Measurements from ENCODE around the gene IFNE.
"Not testable (repeated sequence)": the region's sequence is repeated elsewhere in the genome, so short reads cannot be mapped to it uniquely, and the experiment has no call there.

IFNE gene

GRCh38 chr9:21461377-21461776 lies 20.7 kb downstream of the IFNE start:
- TF ChIP-seq ZNF384 (IDR thresholded peaks at IDR 0.05) (no peak), TARDBP (IDR thresholded peaks at IDR 0.05) (no peak), SP1 (IDR thresholded peaks at IDR 0.05) (no peak), HDGF (IDR thresholded peaks at IDR 0.05; ENCODE audit: borderline replicate concordance) (no peak), FOXM1 (IDR thresholded peaks at IDR 0.05; ENCODE audit: borderline replicate concordance) (no peak), ELF4 (IDR thresholded peaks at IDR 0.05) (no peak), NFRKB (IDR thresholded peaks at IDR 0.05) (no peak), FOXA1 (IDR thresholded peaks at IDR 0.05) (no peak), BHLHE40 (IDR thresholded peaks at IDR 0.05; ENCODE audit: borderline replicate concordance) (no peak), LEF1 (IDR thresholded peaks at IDR 0.05; ENCODE audit: borderline replicate concordance) (no peak), CTBP1 (IDR thresholded peaks at IDR 0.05; ENCODE audit: borderline replicate concordance) (no peak), PKNOX1 (IDR thresholded peaks at IDR 0.05) (no peak), FOXK2 (IDR thresholded peaks at IDR 0.05) (no peak), ARNT (IDR thresholded peaks at IDR 0.05) (no peak), SUZ12 (IDR thresholded peaks at IDR 0.05) (no peak)
- POLR2A ChIA-PET: no interaction called here
- DNase-seq (ENCODE audit: extremely low spot score): no peak
- CTCF ChIA-PET: no interaction called here

GRCh38 chr9:21455320-21455719 lies 26.8 kb downstream of the IFNE start:
- CTCF ChIA-PET: interaction anchor here (0.6 to 1.7 kb wide), 7 partner anchors 8 to 271 kb away, joined by 3 to 6 read pairs (median 3); no protein-coding TSS in a partner anchor
- TF ChIP-seq LEF1 (IDR thresholded peaks at IDR 0.05; ENCODE audit: borderline replicate concordance) (no peak), BHLHE40 (IDR thresholded peaks at IDR 0.05; ENCODE audit: borderline replicate concordance) (no peak), SP1 (IDR thresholded peaks at IDR 0.05) (no peak), NFRKB (IDR thresholded peaks at IDR 0.05) (no peak), FOXA1 (IDR thresholded peaks at IDR 0.05) (no peak), FOXM1 (IDR thresholded peaks at IDR 0.05; ENCODE audit: borderline replicate concordance) (no peak), TARDBP (IDR thresholded peaks at IDR 0.05) (no peak), FOXK2 (IDR thresholded peaks at IDR 0.05) (no peak), ARNT (IDR thresholded peaks at IDR 0.05) (no peak), L3MBTL2 (conservative IDR thresholded peaks at IDR 0.05) (no peak), CTBP1 (IDR thresholded peaks at IDR 0.05; ENCODE audit: borderline replicate concordance) (no peak), SUZ12 (IDR thresholded peaks at IDR 0.05) (no peak)
- POLR2A ChIA-PET: no interaction called here
- DNase-seq (ENCODE audit: extremely low spot score): peak; percentile 69

GRCh38 chr9:21454149-21454548 lies 28.0 kb downstream of the IFNE start:
- POLR2A ChIA-PET: no interaction called here
- CTCF ChIA-PET: no interaction called here
- TF ChIP-seq BHLHE40 (IDR thresholded peaks at IDR 0.05; ENCODE audit: borderline replicate concordance) (no peak), ELF4 (IDR thresholded peaks at IDR 0.05) (no peak), L3MBTL2 (conservative IDR thresholded peaks at IDR 0.05) (no peak), SP1 (IDR thresholded peaks at IDR 0.05) (no peak), ZNF384 (IDR thresholded peaks at IDR 0.05) (no peak), HDGF (IDR thresholded peaks at IDR 0.05; ENCODE audit: borderline replicate concordance) (no peak), FOXK2 (IDR thresholded peaks at IDR 0.05) (no peak), NFRKB (IDR thresholded peaks at IDR 0.05) (no peak), TARDBP (IDR thresholded peaks at IDR 0.05) (no peak)
- DNase-seq (ENCODE audit: extremely low spot score): no peak

GRCh38 chr9:21452681-21453080 lies 29.4 kb downstream of the IFNE start:
- no peak for DNase-seq (ENCODE audit: extremely low spot score)
- POLR2A ChIA-PET: no interaction called here
- CTCF ChIA-PET: no interaction called here
- TF ChIP-seq FOXM1 (IDR thresholded peaks at IDR 0.05; ENCODE audit: borderline replicate concordance) (no peak), HDGF (IDR thresholded peaks at IDR 0.05; ENCODE audit: borderline replicate concordance) (no peak), L3MBTL2 (conservative IDR thresholded peaks at IDR 0.05) (no peak), PKNOX1 (IDR thresholded peaks at IDR 0.05) (no peak), CTBP1 (IDR thresholded peaks at IDR 0.05; ENCODE audit: borderline replicate concordance) (no peak)

- ChIA-PET POLR2A (no interaction called here), CTCF (no interaction called here)
- TF ChIP-seq TARDBP (IDR thresholded peaks at IDR 0.05) (no peak), FOXA1 (IDR thresholded peaks at IDR 0.05) (no peak), SP1 (IDR thresholded peaks at IDR 0.05) (no peak)
- DNase-seq (ENCODE audit: extremely low spot score): no peak
These were observed 31.2 kb downstream of the IFNE start for GRCh38 chr9:21450733-21451394.

- DNase-seq (ENCODE audit: extremely low spot score); CTCF ChIA-PET; POLR2A ChIA-PET: not testable (repeated sequence)
These were observed 32.8 kb downstream of the IFNE start for GRCh38 chr9:21449312-21449711.

GRCh38 chr9:21443849-21444625 lies 38.1 kb downstream of the IFNE start:
- no peak for TF ChIP-seq L3MBTL2 (conservative IDR thresholded peaks at IDR 0.05)
- TF ChIP-seq FOXA1 (IDR thresholded peaks at IDR 0.05): no peak
- TF ChIP-seq CTBP1 (IDR thresholded peaks at IDR 0.05; ENCODE audit: borderline replicate concordance): no peak
- TF ChIP-seq ELF4 (IDR thresholded peaks at IDR 0.05): no peak
- ChIA-PET CTCF (interaction anchor here (0.5 kb wide), 1 partner anchor 125 kb away, joined by 3 read pairs; no protein-coding TSS in a partner anchor), POLR2A (no interaction called here)
- DNase-seq (ENCODE audit: extremely low spot score): no peak
